CD4-positive, alpha-beta memory T cell (primary cell): Measurements from ENCODE around the gene SPAG16. TPM values are rescaled to one million over a fixed set of nuclear protein-coding genes. Genes with fewer than 3 reads are reported as not detected.

ENCODE experiments used
- CTCF ChIA-PET: fragments of 350-600 bp; sonication (Branson Sonifier 250); formaldehyde crosslinking; loops from one replicate; lab custom pipeline; 2021; ENCODE audit warnings: inconsistent platforms; ENCODE audit not compliant: partially characterized antibody; lab: Charles Lee
- POLR2A ChIA-PET: fragments of 350-600 bp; sonication (Branson Sonifier 250); formaldehyde crosslinking; loops from one replicate; lab custom pipeline; 2021; ENCODE audit not compliant: partially characterized antibody; lab: Charles Lee
- DNase-seq, 5 donors: peaks; one replicate each; pipeline versions ENCODE4 v3.0.0 to v3.0.0-alpha.2; 2020 to 2022; ENCODE audit warnings: mixed read lengths in 1 of 5
- H3K27ac ChIP-seq: one replicate; pipeline ENCODE4 v1.7.0; 2013; ENCODE audit warnings: low read depth, low read length
- H3K27me3 ChIP-seq: 2 replicates; pipeline ENCODE4 v1.7.0; 2013; ENCODE audit warnings: mild to moderate bottlenecking, low read length, moderate library complexity; ENCODE audit not compliant: insufficient read depth
- H3K36me3 ChIP-seq: 2 replicates; pipeline ENCODE4 v1.7.0; 2013; ENCODE audit warnings: mild to moderate bottlenecking, low read length, moderate library complexity; ENCODE audit not compliant: insufficient read depth
- H3K4me1 ChIP-seq: 2 replicates; pipeline ENCODE4 v1.7.0; 2013; ENCODE audit warnings: mild to moderate bottlenecking, low read length, moderate library complexity; ENCODE audit not compliant: insufficient read depth
- H3K4me3 ChIP-seq, 2 donors: one replicate each; pipeline ENCODE4 v1.7.0; 2013; ENCODE audit warnings: low read length in 2 of 2, mild to moderate bottlenecking in 1 of 2
- H3K9me3 ChIP-seq, 2 donors: one replicate each; pipeline ENCODE4 v1.7.0; 2013; ENCODE audit warnings: low read length in 2 of 2, control low read depth in 1 of 2; ENCODE audit not compliant: control insufficient read depth in 1 of 2
- H3K27ac Mint-ChIP-seq, 7 donors: one replicate each; pipeline ENCODE4 v1.8.0; 2020 to 2021; ENCODE audit warnings: mixed read lengths in 7 of 7, mild to moderate bottlenecking in 6 of 7, inconsistent platforms in 3 of 7, moderate library complexity in 3 of 7
- H3K27me3 Mint-ChIP-seq, 2 donors: one replicate each; pipeline ENCODE4 v1.8.0; 2020 to 2021; ENCODE audit warnings: mixed read lengths in 2 of 2
- H3K36me3 Mint-ChIP-seq, 2 donors: one replicate each; pipeline ENCODE4 v1.8.0; 2020 to 2021; ENCODE audit warnings: mixed read lengths in 2 of 2, inconsistent platforms in 1 of 2, mild to moderate bottlenecking in 1 of 2
- H3K4me1 Mint-ChIP-seq, 4 donors: one replicate each; pipeline ENCODE4 v1.8.0; 2020 to 2021; ENCODE audit warnings: mixed read lengths in 4 of 4, mild to moderate bottlenecking in 1 of 4
- H3K4me3 Mint-ChIP-seq, 8 donors: one replicate each; pipeline ENCODE4 v1.8.0; 2020 to 2021; ENCODE audit warnings: mixed read lengths in 8 of 8, mild to moderate bottlenecking in 7 of 8, moderate library complexity in 6 of 8, inconsistent platforms in 3 of 8
- H3K9me3 Mint-ChIP-seq, 8 donors: one replicate each; pipeline ENCODE4 v1.8.0; 2020 to 2021; ENCODE audit warnings: mixed read lengths in 8 of 8, mild to moderate bottlenecking in 5 of 8, inconsistent platforms in 3 of 8, moderate library complexity in 1 of 8
- intact Hi-C: fragments of 100-400 bp; cut with micrococcal nuclease; formaldehyde crosslinking; loops from one replicate; pipeline ENCODE4 v1.15.1; 2023
- polyA plus RNA-seq, 2 donors: library from polyadenylated mRNA; unstranded; fragments of 300-500 nt; fragmentation: Illumina TruSeq; gene quantifications; one replicate each; pipeline ENCODE4 v1.2.3, GENCODE V29; 2021
- total RNA-seq, 2 experiments: library from RNA; stranded (reverse); gene quantifications; one replicate each; pipeline ENCODE4 v1.2.3, GENCODE V29; 2021

Gene SPAG16
- total and polyA plus RNA-seq, 4 experiments from 2014 or later, result 6.3 to 21.7 (median 11.2) TPM

DNA sequence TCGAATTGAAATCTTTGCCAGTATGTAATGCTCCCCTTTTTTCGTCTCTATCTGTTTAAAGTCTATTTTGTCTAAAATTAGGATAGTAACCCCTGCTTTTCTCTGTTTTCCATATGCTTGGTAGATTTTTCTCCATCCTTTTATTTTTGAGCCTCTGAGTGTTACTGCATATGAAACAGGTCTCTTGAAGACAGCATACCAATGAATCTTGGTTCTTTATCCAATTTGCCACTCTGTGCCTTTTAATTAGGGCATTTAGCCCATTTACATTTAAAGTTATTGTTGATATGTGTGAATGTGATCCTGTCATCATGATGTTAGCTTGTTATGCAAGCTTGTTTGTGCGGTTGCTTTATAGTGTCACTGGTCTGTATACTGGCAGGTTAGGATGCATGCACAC is 635.8 kb downstream of the SPAG16 start:
- Histone ChIP-seq H3K27me3 (no peaks in the 10 kb centered on the region), H3K4me3 (no peak overlapping the region), H3K4me1 (no peaks in the 10 kb centered on the region), H3K27ac (no peak overlapping the region), H3K36me3 (no peaks in the 10 kb centered on the region), H3K9me3 (peaks cover 0 to 10% of the 10 kb centered on the region in 2 donors)
- Mint-ChIP-seq H3K9me3 (peaks cover 0 to 51% (median 20%) of the 10 kb centered on the region in 8 donors), H3K27ac (no peak overlapping the region), H3K27me3 (peaks cover 0 to 2% of the 10 kb centered on the region in 2 donors), H3K36me3 (no peaks in the 10 kb centered on the region), H3K4me3 (no peak overlapping the region), H3K4me1 (no peaks in the 10 kb centered on the region)
- ChIA-PET CTCF (no interaction called here), POLR2A (no interaction called here)
- no peak for DNase-seq
- intact Hi-C loops, result no loop called here

- H3K27ac Mint-ChIP-seq, result no peak overlapping the region
- no peaks in the 10 kb centered on the region for H3K36me3 Mint-ChIP-seq
- H3K36me3 ChIP-seq, result no peaks in the 10 kb centered on the region
- no peak overlapping the region for H3K4me3 ChIP-seq
- no peak overlapping the region for H3K27ac ChIP-seq
- no peaks in the 10 kb centered on the region for H3K4me1 ChIP-seq
- intact Hi-C loops, result no loop called here
- peaks cover 0 to 34% (median 16%) of the 10 kb centered on the region in 8 donors for H3K9me3 Mint-ChIP-seq
- peaks cover under 1 to 2% of the 10 kb centered on the region in 2 donors for H3K27me3 Mint-ChIP-seq
- POLR2A ChIA-PET, result no interaction called here
- H3K4me1 Mint-ChIP-seq, result no peaks in the 10 kb centered on the region
- peak in 1 of 5 donors; percentile 13 for DNase-seq
- no peak overlapping the region for H3K4me3 Mint-ChIP-seq
- CTCF ChIA-PET, result no interaction called here
- peaks cover 0 to 10% of the 10 kb centered on the region in 2 donors for H3K9me3 ChIP-seq
- H3K27me3 ChIP-seq, result no peaks in the 10 kb centered on the region
Measured at GRCh38 chr2:213923543-213923942, 639.3 kb downstream of the SPAG16 start.

GRCh38 chr2:213934560-213934959 is 650.3 kb downstream of the SPAG16 start:
- H3K4me3 Mint-ChIP-seq, result no peak overlapping the region
- no peaks in the 10 kb centered on the region for H3K9me3 ChIP-seq
- no peak overlapping the region for H3K27ac Mint-ChIP-seq
- ChIA-PET POLR2A (no interaction called here), CTCF (interaction anchor here (1.4 to 5.4 kb wide), 2 partner anchors 13 to 682 kb away, joined by 5 to 37 read pairs; no protein-coding TSS in a partner anchor)
- no peaks in the 10 kb centered on the region for H3K4me1 Mint-ChIP-seq
- H3K27me3 ChIP-seq, result no peaks in the 10 kb centered on the region
- DNase-seq, result peak in 4 of 5 donors; percentile 8 to 14 (median 11)
- H3K4me3 ChIP-seq, result no peak overlapping the region
- no peaks in the 10 kb centered on the region for H3K36me3 ChIP-seq
- peaks cover 0 to 2% (median 0%) of the 10 kb centered on the region in 8 donors for H3K9me3 Mint-ChIP-seq
- no peaks in the 10 kb centered on the region for H3K4me1 ChIP-seq
- intact Hi-C loops, result no loop called here
- H3K27ac ChIP-seq, result no peak overlapping the region
- no peaks in the 10 kb centered on the region for H3K36me3 Mint-ChIP-seq
- no peaks in the 10 kb centered on the region for H3K27me3 Mint-ChIP-seq

DNA sequence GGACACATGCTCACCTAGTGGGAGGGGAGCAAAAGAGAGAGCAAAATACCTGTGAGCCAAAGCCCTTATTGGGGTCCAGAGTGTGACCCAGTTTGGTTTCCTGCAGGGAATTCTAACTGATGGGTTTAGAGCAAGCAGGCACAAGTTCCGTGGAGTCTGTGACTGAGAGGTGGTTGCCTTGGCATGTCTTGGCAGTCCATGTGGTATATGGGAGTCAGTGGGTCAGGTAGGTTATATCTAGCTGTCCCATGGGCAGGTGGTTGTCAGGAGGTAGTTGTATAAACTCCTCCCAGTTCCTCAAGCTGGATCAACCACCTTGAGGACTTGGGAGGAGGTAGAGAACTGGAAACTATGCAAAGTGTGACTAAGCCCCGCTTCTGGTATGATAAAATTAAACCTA is 673.8 kb downstream of the SPAG16 start:
- POLR2A ChIA-PET, result no interaction called here
- peaks cover 0 to 10% (median 0%) of the 10 kb centered on the region in 8 donors for H3K9me3 Mint-ChIP-seq
- CTCF ChIA-PET, result no interaction called here

DNA sequence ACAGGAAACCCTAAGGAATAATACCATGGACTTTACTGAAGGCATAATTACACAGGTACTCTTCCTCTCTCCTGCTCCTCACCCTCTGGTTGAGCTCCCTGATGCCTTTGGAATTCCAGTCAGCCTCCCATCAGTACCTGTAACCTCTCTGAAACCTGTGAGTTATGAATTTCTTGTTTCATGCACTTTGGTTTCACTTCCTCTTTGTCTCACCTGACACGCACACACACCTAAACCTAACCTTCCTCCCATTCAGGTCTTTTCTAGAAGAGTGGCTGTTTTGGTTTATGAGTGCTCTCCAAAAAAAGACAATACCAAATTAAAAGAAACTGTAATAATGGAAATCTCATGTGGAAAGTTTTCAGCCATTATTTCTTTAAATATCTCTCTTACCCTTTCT is 675.3 kb downstream of the SPAG16 start:
- H3K27me3 Mint-ChIP-seq, result no peaks in the 10 kb centered on the region
- H3K27me3 ChIP-seq, result no peaks in the 10 kb centered on the region
- H3K36me3 ChIP-seq, result no peaks in the 10 kb centered on the region
- H3K4me3 Mint-ChIP-seq, result no peak overlapping the region
- no peaks in the 10 kb centered on the region for H3K4me1 Mint-ChIP-seq
- H3K9me3 Mint-ChIP-seq, result peaks cover 0 to 10% (median 0%) of the 10 kb centered on the region in 8 donors
- H3K27ac Mint-ChIP-seq, result no peak overlapping the region
- no peak overlapping the region for H3K4me3 ChIP-seq
- H3K4me1 ChIP-seq, result no peaks in the 10 kb centered on the region
- CTCF ChIA-PET, result no interaction called here
- POLR2A ChIA-PET, result no interaction called here
- no peaks in the 10 kb centered on the region for H3K36me3 Mint-ChIP-seq
- H3K9me3 ChIP-seq, result no peaks in the 10 kb centered on the region
- intact Hi-C loops, result no loop called here
- DNase-seq, result no peak
- no peak overlapping the region for H3K27ac ChIP-seq

More for the DNA sequence above, 673.8 kb downstream of the SPAG16 start:
- H3K27me3 ChIP-seq, result no peaks in the 10 kb centered on the region
- Mint-ChIP-seq H3K4me3 (no peak overlapping the region), H3K4me1 (no peaks in the 10 kb centered on the region), H3K27me3 (no peaks in the 10 kb centered on the region), H3K27ac (no peak overlapping the region), H3K36me3 (no peaks in the 10 kb centered on the region)
- no peak for DNase-seq
- H3K4me3 ChIP-seq, result no peak overlapping the region
- H3K4me1 ChIP-seq, result no peaks in the 10 kb centered on the region
- no peaks in the 10 kb centered on the region for H3K36me3 ChIP-seq
- no peaks in the 10 kb centered on the region for H3K9me3 ChIP-seq
- intact Hi-C loops, result no loop called here
- H3K27ac ChIP-seq, result no peak overlapping the region

DNA sequence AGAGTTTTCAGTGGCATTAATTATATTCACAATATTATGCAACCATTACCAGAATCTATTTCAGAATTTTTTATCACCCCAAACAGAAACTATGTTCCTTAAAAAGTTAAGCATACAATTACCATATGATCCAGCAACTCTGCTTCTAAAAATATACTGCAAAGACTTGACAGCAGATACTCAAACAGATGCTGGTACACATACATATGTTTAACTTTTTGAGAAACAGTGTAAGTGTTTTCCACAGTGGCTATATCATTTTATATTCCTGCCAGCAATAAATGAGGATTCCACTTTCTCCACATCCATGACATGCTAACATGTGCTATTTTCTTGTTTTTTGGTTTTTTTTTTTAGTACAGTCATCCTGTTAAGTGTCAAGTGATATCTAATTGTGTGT is 687.3 kb downstream of the SPAG16 start:
- no peaks in the 10 kb centered on the region for H3K36me3 Mint-ChIP-seq
- ChIA-PET POLR2A (no interaction called here), CTCF (no interaction called here)
- H3K4me3 ChIP-seq, result no peak overlapping the region
- H3K4me1 ChIP-seq, result no peaks in the 10 kb centered on the region
- intact Hi-C loops, result no loop called here
- H3K27ac Mint-ChIP-seq, result no peak overlapping the region
- no peaks in the 10 kb centered on the region for H3K27me3 Mint-ChIP-seq
- no peak overlapping the region for H3K27ac ChIP-seq
- H3K9me3 ChIP-seq, result no peaks in the 10 kb centered on the region
- no peaks in the 10 kb centered on the region for H3K9me3 Mint-ChIP-seq
- H3K4me1 Mint-ChIP-seq, result no peaks in the 10 kb centered on the region
- DNase-seq, result no peak
- no peaks in the 10 kb centered on the region for H3K27me3 ChIP-seq
- no peak overlapping the region for H3K4me3 Mint-ChIP-seq
- no peaks in the 10 kb centered on the region for H3K36me3 ChIP-seq

GRCh38 chr2:213980883-213981282 is 696.6 kb downstream of the SPAG16 start:
- no peak for DNase-seq
- H3K9me3 ChIP-seq, result no peaks in the 10 kb centered on the region
- H3K9me3 Mint-ChIP-seq, result peaks cover 0 to 2% (median 0%) of the 10 kb centered on the region in 8 donors
- H3K27me3 Mint-ChIP-seq, result no peaks in the 10 kb centered on the region
- no peak overlapping the region for H3K27ac ChIP-seq
- H3K4me1 ChIP-seq, result no peaks in the 10 kb centered on the region
- no peaks in the 10 kb centered on the region for H3K36me3 Mint-ChIP-seq
- no peaks in the 10 kb centered on the region for H3K36me3 ChIP-seq
- H3K4me3 ChIP-seq, result no peak overlapping the region
- H3K27ac Mint-ChIP-seq, result no peak overlapping the region
- intact Hi-C loops, result no loop called here
- ChIA-PET POLR2A (no interaction called here), CTCF (no interaction called here)
- H3K4me3 Mint-ChIP-seq, result no peak overlapping the region
- H3K27me3 ChIP-seq, result no peaks in the 10 kb centered on the region
- no peaks in the 10 kb centered on the region for H3K4me1 Mint-ChIP-seq

- Mint-ChIP-seq H3K4me1 (no peaks in the 10 kb centered on the region), H3K27ac (no peak overlapping the region), H3K9me3 (no peaks in the 10 kb centered on the region), H3K4me3 (no peak overlapping the region), H3K36me3 (no peaks in the 10 kb centered on the region), H3K27me3 (no peaks in the 10 kb centered on the region)
- no peaks in the 10 kb centered on the region for H3K9me3 ChIP-seq
- ChIA-PET POLR2A (no interaction called here), CTCF (no interaction called here)
- intact Hi-C loops, result no loop called here
- no peak overlapping the region for H3K4me3 ChIP-seq
- no peak overlapping the region for H3K27ac ChIP-seq
- no peaks in the 10 kb centered on the region for H3K27me3 ChIP-seq
- no peaks in the 10 kb centered on the region for H3K4me1 ChIP-seq
- no peak for DNase-seq
- no peaks in the 10 kb centered on the region for H3K36me3 ChIP-seq
Measured at GRCh38 chr2:213989207-213989606, 704.9 kb downstream of the SPAG16 start.
